Measurements from ENCODE around the gene CRYBB2.

The CRYBB2 gene

DNA sequence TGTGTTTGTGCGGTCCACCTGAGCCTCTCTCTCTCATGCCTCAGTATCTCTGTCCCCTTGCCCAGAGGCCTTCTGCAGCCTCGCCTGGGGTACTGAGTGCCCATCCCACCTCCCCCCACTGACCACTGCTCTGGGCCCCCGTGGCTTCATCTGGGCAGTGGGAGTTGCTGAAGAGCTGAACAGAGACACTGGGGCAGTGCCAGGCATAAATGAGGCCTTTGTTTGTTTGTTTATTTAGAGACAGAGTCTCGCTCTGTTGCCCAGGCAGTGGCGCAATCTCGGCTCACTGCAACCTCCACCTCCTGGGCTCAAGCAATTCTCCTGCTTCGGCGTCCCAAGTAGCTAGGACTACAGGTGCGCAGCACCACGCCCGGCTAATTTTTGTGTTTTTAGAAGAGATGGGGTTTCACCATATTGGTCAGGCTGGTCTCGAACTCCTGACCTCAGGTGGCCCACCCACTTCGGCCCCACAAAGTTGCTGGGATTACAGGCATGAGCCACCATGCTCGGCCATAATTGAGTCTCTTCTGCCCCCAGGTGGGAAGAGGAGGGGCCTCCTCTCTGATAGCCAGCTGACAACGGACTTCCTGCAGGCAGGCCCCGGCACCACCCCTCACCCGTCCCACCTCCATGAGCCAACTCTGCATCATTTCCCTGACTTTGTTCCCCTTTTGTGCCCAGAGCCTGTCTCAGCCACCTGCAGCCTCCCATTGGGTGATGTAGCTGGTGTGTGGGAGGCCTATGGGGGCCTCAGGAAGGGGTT, 10.5 kb upstream of the CRYBB2 start:
- no peak for TF ChIP-seq SIN3A (IDR thresholded peaks at IDR 0.05; ENCODE audit: borderline replicate concordance, insufficient read depth, low read length)
- TF ChIP-seq POLR2AphosphoS5 (IDR thresholded peaks at IDR 0.05; ENCODE audit: low read depth, low read length): no peak
- TF ChIP-seq, protein P1, sequence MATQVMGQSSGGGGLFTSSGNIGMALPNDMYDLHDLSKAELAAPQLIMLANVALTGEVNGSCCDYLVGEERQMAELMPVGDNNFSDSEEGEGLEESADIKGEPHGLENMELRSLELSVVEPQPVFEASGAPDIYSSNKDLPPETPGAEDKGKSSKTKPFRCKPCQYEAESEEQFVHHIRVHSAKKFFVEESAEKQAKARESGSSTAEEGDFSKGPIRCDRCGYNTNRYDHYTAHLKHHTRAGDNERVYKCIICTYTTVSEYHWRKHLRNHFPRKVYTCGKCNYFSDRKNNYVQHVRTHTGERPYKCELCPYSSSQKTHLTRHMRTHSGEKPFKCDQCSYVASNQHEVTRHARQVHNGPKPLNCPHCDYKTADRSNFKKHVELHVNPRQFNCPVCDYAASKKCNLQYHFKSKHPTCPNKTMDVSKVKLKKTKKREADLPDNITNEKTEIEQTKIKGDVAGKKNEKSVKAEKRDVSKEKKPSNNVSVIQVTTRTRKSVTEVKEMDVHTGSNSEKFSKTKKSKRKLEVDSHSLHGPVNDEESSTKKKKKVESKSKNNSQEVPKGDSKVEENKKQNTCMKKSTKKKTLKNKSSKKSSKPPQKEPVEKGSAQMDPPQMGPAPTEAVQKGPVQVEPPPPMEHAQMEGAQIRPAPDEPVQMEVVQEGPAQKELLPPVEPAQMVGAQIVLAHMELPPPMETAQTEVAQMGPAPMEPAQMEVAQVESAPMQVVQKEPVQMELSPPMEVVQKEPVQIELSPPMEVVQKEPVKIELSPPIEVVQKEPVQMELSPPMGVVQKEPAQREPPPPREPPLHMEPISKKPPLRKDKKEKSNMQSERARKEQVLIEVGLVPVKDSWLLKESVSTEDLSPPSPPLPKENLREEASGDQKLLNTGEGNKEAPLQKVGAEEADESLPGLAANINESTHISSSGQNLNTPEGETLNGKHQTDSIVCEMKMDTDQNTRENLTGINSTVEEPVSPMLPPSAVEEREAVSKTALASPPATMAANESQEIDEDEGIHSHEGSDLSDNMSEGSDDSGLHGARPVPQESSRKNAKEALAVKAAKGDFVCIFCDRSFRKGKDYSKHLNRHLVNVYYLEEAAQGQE (IDR thresholded peaks at IDR 0.05; ENCODE audit: insufficient read depth in 1 of 2, low read depth in 2 of 2, low read length in 2 of 2): no peak
- TF ChIP-seq TAF1 (IDR thresholded peaks at IDR 0.05; ENCODE audit: borderline replicate concordance, insufficient read depth, low read length): no peak
- no peak for TF ChIP-seq FOXP2 (optimal IDR thresholded peaks at IDR 0.05; ENCODE audit: borderline replicate concordance, extremely low read depth, extremely low read length, insufficient read depth)

DNA sequence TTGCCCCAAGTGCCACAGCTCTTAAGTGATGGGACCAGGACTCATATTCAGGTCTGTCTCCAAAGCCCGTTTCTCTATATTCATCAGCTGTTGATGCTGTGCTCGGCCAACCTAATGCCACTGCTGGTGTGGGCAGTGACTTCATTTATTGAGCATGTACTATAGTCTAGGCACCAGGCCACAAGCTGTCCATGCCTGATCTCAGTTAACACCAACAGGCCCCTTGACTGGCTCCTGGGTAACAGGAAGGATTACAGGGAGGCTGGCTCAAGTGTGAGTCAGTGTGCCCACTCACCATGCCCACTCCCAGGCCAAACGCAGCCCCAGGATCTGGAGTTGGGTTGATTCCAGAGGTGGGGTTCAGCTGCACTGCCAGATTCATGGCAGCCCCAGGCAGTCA, 8.6 kb upstream of the CRYBB2 start:
- no peak for TF ChIP-seq FOXP2 (optimal IDR thresholded peaks at IDR 0.05; ENCODE audit: borderline replicate concordance, extremely low read depth, extremely low read length, insufficient read depth)
- TF ChIP-seq TAF1 (IDR thresholded peaks at IDR 0.05; ENCODE audit: borderline replicate concordance, insufficient read depth, low read length): no peak
- no peak for TF ChIP-seq SIN3A (IDR thresholded peaks at IDR 0.05; ENCODE audit: borderline replicate concordance, insufficient read depth, low read length)
- TF ChIP-seq, protein P1 (IDR thresholded peaks at IDR 0.05; ENCODE audit: insufficient read depth in 1 of 2, low read depth in 2 of 2, low read length in 2 of 2): no peak
- no peak for TF ChIP-seq POLR2AphosphoS5 (IDR thresholded peaks at IDR 0.05; ENCODE audit: low read depth, low read length)

GRCh38 chr22:25212337-25212736, 7.1 kb upstream of the CRYBB2 start:
- TF ChIP-seq TAF1 (IDR thresholded peaks at IDR 0.05; ENCODE audit: borderline replicate concordance, insufficient read depth, low read length) (no peak), POLR2AphosphoS5 (IDR thresholded peaks at IDR 0.05; ENCODE audit: low read depth, low read length) (no peak), SIN3A (IDR thresholded peaks at IDR 0.05; ENCODE audit: borderline replicate concordance, insufficient read depth, low read length) (no peak), FOXP2 (optimal IDR thresholded peaks at IDR 0.05; ENCODE audit: borderline replicate concordance, extremely low read depth, extremely low read length, insufficient read depth) (no peak)
- TF ChIP-seq, protein P1 (IDR thresholded peaks at IDR 0.05; ENCODE audit: insufficient read depth in 1 of 2, low read depth in 2 of 2, low read length in 2 of 2): no peak

GRCh38 chr22:25213221-25213620, 6.2 kb upstream of the CRYBB2 start:
- TF ChIP-seq TAF1 (IDR thresholded peaks at IDR 0.05; ENCODE audit: borderline replicate concordance, insufficient read depth, low read length) (no peak), SIN3A (IDR thresholded peaks at IDR 0.05; ENCODE audit: borderline replicate concordance, insufficient read depth, low read length) (no peak), FOXP2 (optimal IDR thresholded peaks at IDR 0.05; ENCODE audit: borderline replicate concordance, extremely low read depth, extremely low read length, insufficient read depth) (no peak), POLR2AphosphoS5 (IDR thresholded peaks at IDR 0.05; ENCODE audit: low read depth, low read length) (no peak)
- TF ChIP-seq, protein P1 (IDR thresholded peaks at IDR 0.05; ENCODE audit: insufficient read depth in 1 of 2, low read depth in 2 of 2, low read length in 2 of 2): no peak
